ENCODE results near the gene RAB7A. TPM values are rescaled to one million over a fixed set of nuclear protein-coding genes. Genes with fewer than 3 reads are reported as not detected.

Gene RAB7A
- total and polyA plus RNA-seq, 11 donors = 143 to 343 (median 253) TPM

GRCh38 chr3:128782282-128783146, 56.5 kb downstream of the RAB7A start:
- no peaks in the 10 kb centered on the region for H3K9me3 ChIP-seq
- no peak overlapping the region for H3K4me3 ChIP-seq
- intact Hi-C loops (cut with DNase I) = loop anchor here in 4 of 10 donors (5.0 to 10.0 kb wide), 3 partner anchors 48 to 58 kb away; partner anchors contain the start of gene RAB7A (in 2 of the 4)
- peak overlapping the region in 3 of 12 donors; percentile 58 to 83 (median 83) for H3K27ac ChIP-seq
- 86 to 89% (median 88%) methylated on average over 5 of the region's 5 CpGs for WGBS, 4 donors
- DNase-seq = no peak
- H3K27me3 ChIP-seq = no peaks in the 10 kb centered on the region
- TF ChIP-seq CTCF (IDR thresholded peaks at IDR 0.05) (no peak), POLR2A (IDR thresholded peaks at IDR 0.05) (no peak)
- peaks cover 4 to 99% (median 87%) of the 10 kb centered on the region in 12 donors for H3K4me1 ChIP-seq
- ATAC-seq = no peak
- no peaks in the 10 kb centered on the region for H3K36me3 ChIP-seq

GRCh38 chr3:128783774-128784173, 57.8 kb downstream of the RAB7A start:
- no peak for TF ChIP-seq POLR2A (IDR thresholded peaks at IDR 0.05)
- TF ChIP-seq CTCF (IDR thresholded peaks at IDR 0.05) = no peak
- WGBS, 4 donors = 38 to 55% (median 45%) methylated on average over 4 of the region's 4 CpGs
- intact Hi-C loops (cut with DNase I) = loop anchor here in 5 of 10 donors (2.0 to 10.0 kb wide), 5 partner anchors 49 to 63 kb away; partner anchors contain the start of gene RAB7A (in 3 of the 5)
- Histone ChIP-seq H3K27ac (peak overlapping the region; percentile 21 to 83 (median 72)), H3K9me3 (no peaks in the 10 kb centered on the region), H3K4me3 (no peak overlapping the region), H3K27me3 (no peaks in the 10 kb centered on the region), H3K4me1 (peaks cover 4 to 99% (median 87%) of the 10 kb centered on the region in 12 donors), H3K36me3 (no peaks in the 10 kb centered on the region)
- DNase-seq (peak in 1 of 5 donors; percentile 32), ATAC-seq (peak; percentile 70 to 83 (median 79))

GRCh38 chr3:128784232-128784631, 58.2 kb downstream of the RAB7A start:
- ATAC-seq = peak; percentile 81 to 86 (median 84)
- TF ChIP-seq CTCF (IDR thresholded peaks at IDR 0.05) (peak; percentile 30 to 63 (median 45)), POLR2A (IDR thresholded peaks at IDR 0.05) (no peak)
- Histone ChIP-seq H3K4me3 (no peak overlapping the region), H3K27ac (peak overlapping the region; percentile 18 to 83 (median 72)), H3K27me3 (no peaks in the 10 kb centered on the region), H3K9me3 (no peaks in the 10 kb centered on the region), H3K36me3 (no peaks in the 10 kb centered on the region), H3K4me1 (peaks cover 4 to 98% (median 87%) of the 10 kb centered on the region in 12 donors)
- DNase-seq = peak; percentile 40 to 75 (median 73)
- WGBS, 4 donors = 60 to 62% (median 61%) methylated on average over 7 of the region's 7 CpGs
- intact Hi-C loops (cut with DNase I) = loop anchor here in 5 of 10 donors (2.0 to 10.0 kb wide), 5 partner anchors 49 to 63 kb away; partner anchors contain the start of gene RAB7A (in 3 of the 5)

- intact Hi-C loops (cut with DNase I) = loop anchor here in 7 of 10 donors (1.0 to 10.0 kb wide), 6 partner anchors 50 to 62 kb away; partner anchors contain the start of gene RAB7A (in 5 of the 7)
- no peak for TF ChIP-seq CTCF (IDR thresholded peaks at IDR 0.05)
- TF ChIP-seq POLR2A (IDR thresholded peaks at IDR 0.05) = no peak
- 56 to 64% (median 56%) methylated on average over 3 of the region's 3 CpGs for WGBS, 4 donors
- no peaks in the 10 kb centered on the region for H3K9me3 ChIP-seq
- no peaks in the 10 kb centered on the region for H3K27me3 ChIP-seq
- peaks cover 4 to 98% (median 85%) of the 10 kb centered on the region in 12 donors for H3K4me1 ChIP-seq
- no peak for DNase-seq
- H3K4me3 ChIP-seq = no peak overlapping the region
- no peak for ATAC-seq
- H3K36me3 ChIP-seq = no peaks in the 10 kb centered on the region
- H3K27ac ChIP-seq = peak overlapping the region in 11 of 12 donors; percentile 18 to 83 (median 73)
Measured at GRCh38 chr3:128784843-128785242, 58.9 kb downstream of the RAB7A start.
